SK-N-MC (cell line): ENCODE data around the gene USP35.

Experiments used
- EZH2 ChIP-seq: fragments of 200-600 bp; sonication (generic); IDR thresholded peaks from one replicate; pipeline ENCODE4 v1.6.1; 2017; ENCODE audit warnings: antibody characterized with exemption
- FOXP2 ChIP-seq: optimal IDR thresholded peaks from 2 replicates; pipeline ENCODE3; 2011; ENCODE audit warnings: mild to moderate bottlenecking, moderate library complexity; ENCODE audit not compliant: insufficient read depth; ENCODE audit errors: extremely low read length, control extremely low read depth
- POLR2AphosphoS5 ChIP-seq: IDR thresholded peaks from 2 replicates; pipeline ENCODE4 v1.6.1; 2012; ENCODE audit warnings: mild to moderate bottlenecking, low read depth, low read length, borderline replicate concordance

- TF ChIP-seq EZH2, result no peak
- TF ChIP-seq POLR2AphosphoS5, result no peak
- TF ChIP-seq FOXP2, result no peak
Observed at GRCh38 chr11:78226684-78227680, 38.3 kb downstream of the USP35 start.
